Loucy (cell line): Measurements from ENCODE around the gene POLR3E.
"Not testable (repeated sequence)": the region's sequence is repeated elsewhere in the genome, so short reads cannot be mapped to it uniquely, and the experiment has no call there.

Source experiments
- H2AFZ ChIP-seq: fragments of 200-600 bp; sonication (generic); 2 replicates; pipeline ENCODE4 v1.6.0; 2016; ENCODE audit warnings: antibody characterized with exemption, mild to moderate bottlenecking, low read length, moderate library complexity
- H3F3A ChIP-seq: fragments of 200-600 bp; 2 replicates; pipeline ENCODE4 v1.6.0; 2016; ENCODE audit warnings: antibody characterized with exemption, low read depth, mild to moderate bottlenecking
- H3K27me3 ChIP-seq: fragments of 200-600 bp; sonication (generic); 2 replicates; pipeline ENCODE4 v1.6.1; 2014; ENCODE audit warnings: low read length, mild to moderate bottlenecking; ENCODE audit not compliant: insufficient read depth, poor library complexity, severe bottlenecking
- H3K36me3 ChIP-seq: fragments of 200-600 bp; sonication (generic); 2 replicates; pipeline ENCODE4 v1.6.1; 2016; ENCODE audit warnings: low read length; ENCODE audit not compliant: insufficient read depth
- H3K4me1 ChIP-seq: fragments of 200-600 bp; sonication (generic); 2 replicates; pipeline ENCODE4 v1.5.1; 2014; ENCODE audit warnings: low read length, mild to moderate bottlenecking; ENCODE audit not compliant: insufficient read depth, poor library complexity, severe bottlenecking
- H3K4me2 ChIP-seq: fragments of 200-600 bp; sonication (generic); 2 replicates; pipeline ENCODE4 v1.6.0; 2014; ENCODE audit warnings: antibody characterized with exemption, low read length, low read depth, mild to moderate bottlenecking; ENCODE audit not compliant: poor library complexity, severe bottlenecking
- H3K4me3 ChIP-seq: fragments of 200-600 bp; sonication (generic); 2 replicates; pipeline ENCODE4 v1.5.1; 2014; ENCODE audit warnings: low read length, mild to moderate bottlenecking, mixed read lengths; ENCODE audit not compliant: poor library complexity, severe bottlenecking
- H3K79me2 ChIP-seq: fragments of 200-600 bp; sonication (generic); 2 replicates; pipeline ENCODE4 v1.6.1; 2014; ENCODE audit warnings: low read length; ENCODE audit not compliant: insufficient read depth
- H3K9ac ChIP-seq: fragments of 200-600 bp; sonication (generic); 2 replicates; pipeline ENCODE4 v1.6.0; 2014; ENCODE audit warnings: mild to moderate bottlenecking, low read depth, low read length, moderate library complexity; ENCODE audit not compliant: poor library complexity, severe bottlenecking
- H3K9me2 ChIP-seq: fragments of 200-600 bp; sonication (generic); replicated peaks from 2 replicates; pipeline ENCODE4 v1.6.1; 2016; ENCODE audit warnings: low read depth, low read length, mixed read lengths
- H3K9me3 ChIP-seq: fragments of 200-600 bp; sonication (generic); 2 replicates; pipeline ENCODE4 v1.6.1; 2014; ENCODE audit warnings: mild to moderate bottlenecking, antibody characterized with exemption, low read length, low read depth; ENCODE audit not compliant: insufficient read depth
- H4K20me1 ChIP-seq: fragments of 200-600 bp; sonication (generic); 2 replicates; pipeline ENCODE4 v1.6.0; 2014; ENCODE audit warnings: antibody characterized with exemption, low read length, mild to moderate bottlenecking; ENCODE audit not compliant: insufficient read depth, poor library complexity, severe bottlenecking
- EZH2phosphoT487 ChIP-seq: fragments of 200-600 bp; IDR thresholded peaks from 2 replicates; pipeline ENCODE4 v1.6.1; 2018; ENCODE audit warnings: antibody characterized with exemption, mild to moderate bottlenecking, moderate library complexity, borderline replicate concordance
- TF ChIP-seq, protein P1 (sequence below): fragments of 200-600 bp; sonication (generic); conservative IDR thresholded peaks from 2 replicates; pipeline ENCODE4 v1.5.1; 2014; ENCODE audit warnings: mild to moderate bottlenecking, antibody characterized with exemption, low read length

POLR3E gene

DNA sequence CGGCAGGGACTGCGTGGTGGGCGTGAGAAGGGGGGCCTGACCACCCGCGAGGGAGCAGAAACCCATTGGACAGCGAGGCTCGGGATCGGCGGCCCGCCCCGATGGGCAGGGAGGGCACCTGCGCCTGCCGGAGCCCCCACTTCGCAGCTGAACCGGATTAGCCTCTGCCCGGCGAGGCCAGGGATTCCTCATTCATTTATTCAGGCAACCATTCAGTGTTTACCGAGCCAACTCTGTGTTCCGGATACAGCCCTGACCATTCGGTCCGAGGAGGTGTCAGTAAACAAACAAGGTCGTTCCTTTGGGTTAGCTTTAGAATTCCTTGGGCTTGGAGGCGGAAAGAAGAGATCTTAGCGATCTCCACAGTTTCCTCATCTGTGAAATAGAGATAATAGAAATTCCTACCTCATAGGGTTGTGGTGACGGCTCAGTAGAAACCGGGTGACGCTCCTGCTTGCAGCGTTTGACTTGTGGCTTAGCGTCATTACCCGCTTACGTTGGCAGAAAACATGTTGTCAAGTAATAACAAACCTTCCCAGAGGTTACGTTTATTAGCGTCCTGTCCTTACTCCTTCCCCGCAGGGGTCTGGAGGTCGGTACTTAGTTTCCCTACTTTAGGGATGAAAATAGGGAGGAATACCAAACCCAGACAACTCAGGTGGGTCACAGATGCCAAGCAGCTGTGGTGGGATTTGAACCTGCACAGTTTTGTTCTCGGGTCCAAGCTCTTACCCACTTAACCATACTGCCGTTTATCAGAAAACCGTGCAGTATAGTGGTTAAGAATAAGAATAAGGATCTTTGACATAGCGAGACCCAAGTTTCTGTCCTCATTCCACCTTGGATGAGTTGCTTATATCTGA, 893 bp downstream of the POLR3E start:
- Histone ChIP-seq H3K27me3 (peaks cover 4% of the 10 kb centered on the region), H3K9ac (peak overlapping the region; percentile 89), H3K4me1 (peaks cover 25% of the 10 kb centered on the region), H3F3A (0 out of 2 replicates have a peak, but pooled peaks cover 5% of the 10 kb centered on the region), H4K20me1 (peaks cover 33% of the 10 kb centered on the region), H3K9me3 (no peaks in the 10 kb centered on the region), H3K4me3 (peak overlapping the region; percentile 86), H2AFZ (peak overlapping the region; percentile 61; the same call in 1 of the 2 replicates), H3K9me2 (no peaks in the 10 kb centered on the region), H3K36me3 (peaks cover 2% of the 10 kb centered on the region; the same call in 1 of the 2 replicates), H3K79me2 (peaks cover 47% of the 10 kb centered on the region), H3K4me2 (peak overlapping the region; percentile 72)
- TF ChIP-seq, protein P1, sequence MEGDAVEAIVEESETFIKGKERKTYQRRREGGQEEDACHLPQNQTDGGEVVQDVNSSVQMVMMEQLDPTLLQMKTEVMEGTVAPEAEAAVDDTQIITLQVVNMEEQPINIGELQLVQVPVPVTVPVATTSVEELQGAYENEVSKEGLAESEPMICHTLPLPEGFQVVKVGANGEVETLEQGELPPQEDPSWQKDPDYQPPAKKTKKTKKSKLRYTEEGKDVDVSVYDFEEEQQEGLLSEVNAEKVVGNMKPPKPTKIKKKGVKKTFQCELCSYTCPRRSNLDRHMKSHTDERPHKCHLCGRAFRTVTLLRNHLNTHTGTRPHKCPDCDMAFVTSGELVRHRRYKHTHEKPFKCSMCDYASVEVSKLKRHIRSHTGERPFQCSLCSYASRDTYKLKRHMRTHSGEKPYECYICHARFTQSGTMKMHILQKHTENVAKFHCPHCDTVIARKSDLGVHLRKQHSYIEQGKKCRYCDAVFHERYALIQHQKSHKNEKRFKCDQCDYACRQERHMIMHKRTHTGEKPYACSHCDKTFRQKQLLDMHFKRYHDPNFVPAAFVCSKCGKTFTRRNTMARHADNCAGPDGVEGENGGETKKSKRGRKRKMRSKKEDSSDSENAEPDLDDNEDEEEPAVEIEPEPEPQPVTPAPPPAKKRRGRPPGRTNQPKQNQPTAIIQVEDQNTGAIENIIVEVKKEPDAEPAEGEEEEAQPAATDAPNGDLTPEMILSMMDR, result no peak
- TF ChIP-seq EZH2phosphoT487, result no peak

DNA sequence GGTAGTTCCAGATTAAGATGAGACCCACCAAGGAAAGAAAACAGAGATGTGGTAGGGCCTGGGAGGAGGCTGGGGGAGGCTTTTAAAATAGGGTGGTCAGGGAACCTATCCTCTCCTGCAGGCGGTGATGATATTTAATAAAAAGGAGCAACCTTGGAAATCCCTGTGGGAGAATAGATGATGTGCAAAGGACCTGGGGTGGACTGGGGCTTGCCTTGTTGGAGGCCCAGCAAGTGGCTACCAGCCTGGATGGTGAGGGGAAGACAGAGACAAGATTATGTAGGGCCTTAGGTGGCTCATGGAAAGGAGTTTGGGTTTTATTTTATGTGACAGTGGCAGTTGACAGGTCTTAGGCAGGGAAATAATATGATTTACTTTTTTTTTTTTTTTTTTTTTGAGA, 1.8 kb downstream of the POLR3E start:
- H3K4me2 ChIP-seq, result peak overlapping the region; percentile 72
- H3K4me1 ChIP-seq, result peaks cover 25% of the 10 kb centered on the region
- no peaks in the 10 kb centered on the region for H3K9me3 ChIP-seq
- no peak overlapping the region for H3K9ac ChIP-seq
- no peaks in the 10 kb centered on the region for H3K9me2 ChIP-seq
- peaks cover 47% of the 10 kb centered on the region for H3K79me2 ChIP-seq
- peaks cover 33% of the 10 kb centered on the region for H4K20me1 ChIP-seq
- 0 out of 2 replicates have a peak, but pooled peaks cover 5% of the 10 kb centered on the region for H3F3A ChIP-seq
- no peak overlapping the region for H2AFZ ChIP-seq
- peak overlapping the region; percentile 86 for H3K4me3 ChIP-seq
- H3K27me3 ChIP-seq, result peaks cover 4% of the 10 kb centered on the region
- H3K36me3 ChIP-seq, result peaks cover 5% of the 10 kb centered on the region; the same call in 1 of the 2 replicates
- TF ChIP-seq, protein P1, result no peak
- no peak for TF ChIP-seq EZH2phosphoT487

DNA sequence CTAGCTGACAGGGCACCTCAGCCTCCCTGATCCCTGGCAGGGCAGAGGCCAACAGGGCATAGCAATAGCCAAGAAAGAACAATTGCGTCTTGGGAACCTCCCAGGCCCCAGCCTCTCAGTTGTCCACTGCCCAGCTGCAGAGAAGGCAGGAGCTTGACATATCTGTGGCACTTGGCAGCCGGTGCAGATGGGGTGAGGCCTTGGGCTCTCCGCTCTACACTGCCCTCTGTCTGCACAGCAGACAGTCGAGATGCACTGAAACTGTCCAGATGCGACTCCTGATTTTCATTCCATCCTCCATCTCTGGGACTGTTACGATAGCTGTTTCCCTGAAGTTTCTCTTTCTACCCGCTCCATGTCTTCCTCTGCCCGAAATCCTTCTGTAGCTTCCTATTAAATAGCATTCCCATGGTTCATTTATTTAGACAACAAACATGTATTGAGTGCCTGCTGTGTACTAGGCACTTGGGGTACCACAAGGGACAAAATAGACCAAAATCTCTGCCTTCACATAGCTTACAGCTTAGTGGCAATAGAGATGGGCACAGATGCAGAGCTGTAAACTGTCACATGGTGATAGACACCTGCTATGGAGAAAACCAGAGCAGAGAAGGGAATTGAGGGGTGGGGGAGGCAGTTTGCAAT, 3.3 kb downstream of the POLR3E start:
- peaks cover 25% of the 10 kb centered on the region for H3K4me1 ChIP-seq
- 0 out of 2 replicates have a peak, but pooled peaks cover 5% of the 10 kb centered on the region for H3F3A ChIP-seq
- H4K20me1 ChIP-seq, result peaks cover 33% of the 10 kb centered on the region
- TF ChIP-seq, protein P1, result peak; percentile 76
- no peak for TF ChIP-seq EZH2phosphoT487
- H3K4me3 ChIP-seq, result no peak overlapping the region
- H2AFZ ChIP-seq, result no peak overlapping the region
- peaks cover 47% of the 10 kb centered on the region for H3K79me2 ChIP-seq
- H3K36me3 ChIP-seq, result peaks cover 15% of the 10 kb centered on the region; the same call in 1 of the 2 replicates
- no peaks in the 10 kb centered on the region for H3K9me2 ChIP-seq
- no peak overlapping the region for H3K9ac ChIP-seq
- peaks cover 4% of the 10 kb centered on the region for H3K27me3 ChIP-seq
- peak overlapping the region; percentile 60 for H3K4me2 ChIP-seq
- no peaks in the 10 kb centered on the region for H3K9me3 ChIP-seq

DNA sequence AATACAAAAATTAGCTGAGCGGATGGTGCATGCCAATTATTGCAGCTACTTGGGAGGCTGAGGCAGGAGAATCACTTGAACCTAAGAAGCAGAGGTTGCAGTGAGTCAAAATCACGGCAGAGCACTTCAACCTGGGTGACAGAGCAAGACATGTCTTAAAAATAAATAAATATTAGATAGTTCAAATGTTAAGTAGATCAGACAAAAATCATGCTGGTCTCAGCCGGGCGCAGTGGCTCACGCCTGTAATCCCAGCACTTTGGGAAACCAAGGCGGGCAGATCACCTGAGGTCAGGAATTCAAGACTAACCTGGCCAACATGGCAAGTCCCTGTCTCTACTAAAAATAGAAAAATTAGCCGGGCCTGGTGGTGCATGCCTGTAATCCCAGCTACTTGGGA, 4.2 kb downstream of the POLR3E start:
- H4K20me1 ChIP-seq, result peaks cover 33% of the 10 kb centered on the region
- H3K9me3 ChIP-seq, H3K27me3 ChIP-seq, H3K4me3 ChIP-seq, H3K9ac ChIP-seq, H3K9me2 ChIP-seq, H2AFZ ChIP-seq, H3F3A ChIP-seq, H3K4me2 ChIP-seq: not testable (repeated sequence)
- H3K79me2 ChIP-seq, result peaks cover 47% of the 10 kb centered on the region
- peaks cover 21% of the 10 kb centered on the region; the same call in 1 of the 2 replicates for H3K36me3 ChIP-seq
- peaks cover 18% of the 10 kb centered on the region for H3K4me1 ChIP-seq
